Progenitor cell of endocrine pancreas (in vitro differentiated cells): ENCODE measurements around the gene FBXW9. TPM values are rescaled to one million over a fixed set of nuclear protein-coding genes. Genes with fewer than 3 reads are reported as not detected.
A peak's percentile ranks its signal among the peaks of the same experiment; 100 is the strongest.
"Not testable (repeated sequence)": the region's sequence is repeated elsewhere in the genome, so short reads cannot be mapped to it uniquely, and the experiment has no call there.

Experiments
- DNase-seq: peaks from one replicate; pipeline ENCODE4 v3.0.0; 2021; ENCODE audit warnings: low spot score; ENCODE audit not compliant: unreplicated experiment
- H3K27ac Mint-ChIP-seq: 2 replicates; pipeline ENCODE4 v1.8.0; 2021; ENCODE audit warnings: mild to moderate bottlenecking, moderate library complexity, mixed read lengths
- H3K27me3 Mint-ChIP-seq: 2 replicates; pipeline ENCODE4 v1.8.0; 2021; ENCODE audit warnings: mixed read lengths
- H3K36me3 Mint-ChIP-seq: 2 replicates; pipeline ENCODE4 v1.8.0; 2022; ENCODE audit warnings: mixed read lengths; ENCODE audit not compliant: insufficient read depth
- H3K4me1 Mint-ChIP-seq: 2 replicates; pipeline ENCODE4 v1.8.0; 2021; ENCODE audit warnings: low read depth, mixed read lengths
- H3K4me3 Mint-ChIP-seq: 2 replicates; pipeline ENCODE4 v1.8.0; 2021; ENCODE audit warnings: low read depth, mild to moderate bottlenecking, moderate library complexity, mixed read lengths
- H3K9me3 Mint-ChIP-seq: 2 replicates; pipeline ENCODE4 v1.8.0; 2021; ENCODE audit warnings: low read depth, mixed read lengths
- CTCF ChIP-seq: fragments of 200-600 bp; sonication (generic); IDR thresholded peaks from one replicate; pipeline ENCODE4 v1.5.0; 2021; ENCODE audit warnings: antibody characterized with exemption, mild to moderate bottlenecking; ENCODE audit not compliant: unreplicated experiment
- total RNA-seq: library from RNA; stranded (reverse); gene quantifications from 2 replicates; pipeline ENCODE4 v1.2.1, GENCODE V29; 2021

FBXW9 gene
- total RNA-seq, 1 donor from 2014 or later = 15.1 TPM

GRCh38 chr19:12687496-12688196 is 8.8 kb downstream of the FBXW9 start, which contains the start of gene GNG14:
Gene GNG14 (plus strand): TSS chr19:12687998. CDS start chr19:12688049, 51 bp downstream.
- Mint-ChIP-seq H3K27me3 (no peaks in the 10 kb centered on the region), H3K9me3 (no peaks in the 10 kb centered on the region), H3K4me1 (no peaks in the 10 kb centered on the region), H3K36me3 (no peaks in the 10 kb centered on the region), H3K27ac (no peak within 1 kb of the TSS), H3K4me3 (no peak within 1 kb of the TSS)
- DNase-seq = no peak
- no peak for TF ChIP-seq CTCF

- no peaks in the 10 kb centered on the region for H3K9me3 Mint-ChIP-seq
- no peaks in the 10 kb centered on the region for H3K27me3 Mint-ChIP-seq
- peaks cover 5% of the 10 kb centered on the region for H3K4me1 Mint-ChIP-seq
- DNase-seq = no peak
- H3K36me3 Mint-ChIP-seq = peaks cover 4% of the 10 kb centered on the region
- no peak overlapping the region for H3K27ac Mint-ChIP-seq
- H3K4me3 Mint-ChIP-seq = no peak overlapping the region
- TF ChIP-seq CTCF = no peak
Observed at GRCh38 chr19:12685831-12686230, 10.6 kb downstream of the FBXW9 start.

GRCh38 chr19:12681074-12681987 is 15.1 kb downstream of the FBXW9 start, which contains the start of gene DHPS:
Gene DHPS (minus strand): TSS chr19:12681880. CDS start chr19:12681766, 114 bp downstream.
- no peaks in the 10 kb centered on the region for H3K27me3 Mint-ChIP-seq
- peaks cover 5% of the 10 kb centered on the region for H3K4me1 Mint-ChIP-seq
- DNase-seq = peak; percentile 70

GRCh38 chr19:12680034-12680433 is 16.4 kb downstream of the FBXW9 start:
- peaks cover 15% of the 10 kb centered on the region for H3K36me3 Mint-ChIP-seq
- H3K9me3 Mint-ChIP-seq = no peaks in the 10 kb centered on the region
- no peak for DNase-seq
- peak overlapping the region; percentile 50 for H3K4me3 Mint-ChIP-seq
- no peak overlapping the region for H3K27ac Mint-ChIP-seq
- peaks cover 5% of the 10 kb centered on the region for H3K4me1 Mint-ChIP-seq
- no peaks in the 10 kb centered on the region for H3K27me3 Mint-ChIP-seq
- TF ChIP-seq CTCF = no peak

More at GRCh38 chr19:12681074-12681987, 15.1 kb downstream of the FBXW9 start, which contains the start of gene DHPS:
- H3K4me3 Mint-ChIP-seq = peak within 1 kb of the TSS; percentile 91
- no peaks in the 10 kb centered on the region for H3K9me3 Mint-ChIP-seq
- H3K27ac Mint-ChIP-seq = peak within 1 kb of the TSS; percentile 96
- peak; percentile 17 for TF ChIP-seq CTCF
- peaks cover 13% of the 10 kb centered on the region for H3K36me3 Mint-ChIP-seq

GRCh38 chr19:12678039-12678438 is 18.4 kb downstream of the FBXW9 start:
- peaks cover 22% of the 10 kb centered on the region for H3K36me3 Mint-ChIP-seq
- not testable (repeated sequence) for DNase-seq, H3K27ac Mint-ChIP-seq, H3K9me3 Mint-ChIP-seq, H3K4me3 Mint-ChIP-seq, H3K27me3 Mint-ChIP-seq, H3K4me1 Mint-ChIP-seq
